ENCODE measurements around the gene TSEN34. TPM values are rescaled to one million over a fixed set of nuclear protein-coding genes. Genes with fewer than 3 reads are reported as not detected.
"Not testable (repeated sequence)": the region's sequence is repeated elsewhere in the genome, so short reads cannot be mapped to it uniquely, and the experiment has no call there.

The TSEN34 gene
- total RNA-seq, 1 donor from 2014 or later = 24.3 TPM

GRCh38 chr19:54179262-54179852 is 11.8 kb upstream of the TSEN34 start:
- DNase-seq (ENCODE audit: low spot score) (no peak), ATAC-seq (no peak)
- intact Hi-C loops (cut with DNase I) = loop anchor here (10.0 kb wide), 1 partner anchor 55 kb away; no protein-coding TSS in a partner anchor

GRCh38 chr19:54179921-54180461 is 11.1 kb upstream of the TSEN34 start:
- intact Hi-C loops (cut with DNase I) = loop anchor here (10.0 kb wide), 1 partner anchor 55 kb away; no protein-coding TSS in a partner anchor
- DNase-seq (ENCODE audit: low spot score) (no peak), ATAC-seq (peak; percentile 71)

GRCh38 chr19:54180691-54181091 is 10.4 kb upstream of the TSEN34 start:
- DNase-seq (ENCODE audit: low spot score) = no peak
- intact Hi-C loops (cut with DNase I) = no loop called here
- no peak for ATAC-seq

- ATAC-seq; DNase-seq (ENCODE audit: low spot score); intact Hi-C loops (cut with DNase I): not testable (repeated sequence)
These were observed 9.2 kb upstream of the TSEN34 start for GRCh38 chr19:54181894-54182293.

GRCh38 chr19:54183431-54183830 is 7.7 kb upstream of the TSEN34 start:
- no peak for ATAC-seq
- intact Hi-C loops (cut with DNase I) = no loop called here
- no peak for DNase-seq (ENCODE audit: low spot score)

- no peak for ATAC-seq
- no peak for DNase-seq (ENCODE audit: low spot score)
- intact Hi-C loops (cut with DNase I) = no loop called here
These were observed 4.8 kb upstream of the TSEN34 start for GRCh38 chr19:54186351-54186750.

GRCh38 chr19:54186934-54187381 is 4.2 kb upstream of the TSEN34 start:
- DNase-seq (ENCODE audit: low spot score) = no peak
- intact Hi-C loops (cut with DNase I) = no loop called here
- no peak for ATAC-seq

GRCh38 chr19:54188215-54188871 is 2.8 kb upstream of the TSEN34 start:
- intact Hi-C loops (cut with DNase I) = no loop called here
- no peak for DNase-seq (ENCODE audit: low spot score)
- no peak for ATAC-seq

- intact Hi-C loops (cut with DNase I) = no loop called here
- DNase-seq (ENCODE audit: low spot score) (no peak), ATAC-seq (no peak)
These were observed 1.9 kb upstream of the TSEN34 start, which contains the start of gene MBOAT7 for GRCh38 chr19:54189145-54189734. MBOAT7 (minus strand) TSS chr19:54189580; CDS start chr19:54188508, 1,072 bp downstream.

GRCh38 chr19:54189735-54190502 is 1.2 kb upstream of the TSEN34 start:
- ATAC-seq (peak; percentile 88), DNase-seq (ENCODE audit: low spot score) (peak; percentile 100)
- intact Hi-C loops (cut with DNase I) = no loop called here

GRCh38 chr19:54190503-54191010 is 551 bp upstream of the TSEN34 start:
- DNase-seq (ENCODE audit: low spot score) = peak; percentile 100
- intact Hi-C loops (cut with DNase I) = no loop called here
- peak; percentile 87 for ATAC-seq

GRCh38 chr19:54191811-54192453 is 824 bp downstream of the TSEN34 start:
- DNase-seq (ENCODE audit: low spot score) (no peak), ATAC-seq (no peak)
- intact Hi-C loops (cut with DNase I) = no loop called here

GRCh38 chr19:54193011-54193410 is 1.9 kb downstream of the TSEN34 start:
- no peak for ATAC-seq
- intact Hi-C loops (cut with DNase I) = no loop called here

GRCh38 chr19:54194463-54194862 is 3.4 kb downstream of the TSEN34 start:
- ATAC-seq; DNase-seq (ENCODE audit: low spot score); intact Hi-C loops (cut with DNase I): not testable (repeated sequence)

More at GRCh38 chr19:54193011-54193410, 1.9 kb downstream of the TSEN34 start:
- DNase-seq (ENCODE audit: low spot score) = no peak

GRCh38 chr19:54196536-54196935 is 5.4 kb downstream of the TSEN34 start:
- intact Hi-C loops (cut with DNase I) = no loop called here
- DNase-seq (ENCODE audit: low spot score) (no peak), ATAC-seq (no peak)

- intact Hi-C loops (cut with DNase I) = no loop called here
- DNase-seq (ENCODE audit: low spot score) = no peak
- no peak for ATAC-seq
These were observed 6.0 kb downstream of the TSEN34 start for GRCh38 chr19:54197121-54197520.

- no peak for ATAC-seq
- intact Hi-C loops (cut with DNase I) = no loop called here
These were observed 8.3 kb downstream of the TSEN34 start for GRCh38 chr19:54199401-54199800.

GRCh38 chr19:54201172-54201701 is 10.1 kb downstream of the TSEN34 start:
- ATAC-seq (no peak), DNase-seq (ENCODE audit: low spot score) (no peak)
- intact Hi-C loops (cut with DNase I) = no loop called here

More at GRCh38 chr19:54199401-54199800, 8.3 kb downstream of the TSEN34 start:
- no peak for DNase-seq (ENCODE audit: low spot score)
